Left renal cortex interstitium (tissue), 4 donors: ENCODE results near the gene CTDSPL. TPM values are rescaled to one million over a fixed set of nuclear protein-coding genes. Genes with fewer than 3 reads are reported as not detected.
"Not testable (repeated sequence)": the region's sequence is repeated elsewhere in the genome, so short reads cannot be mapped to it uniquely, and the experiment has no call there.

Source experiments
- DNase-seq, 4 donors: peaks; one replicate each; pipeline ENCODE4 v3.0.0-alpha.2; 2013; ENCODE audit warnings: low read depth in 4 of 4, low spot score in 2 of 4, missing footprints in 1 of 4
- polyA plus RNA-seq, 4 donors: library from polyadenylated mRNA; unstranded; fragments of 120-200 nt; gene quantifications; one replicate each; pipeline ENCODE4 v1.2.1, GENCODE V29; 2013; ENCODE audit not compliant: insufficient read length in 4 of 4

Gene CTDSPL, protein sequence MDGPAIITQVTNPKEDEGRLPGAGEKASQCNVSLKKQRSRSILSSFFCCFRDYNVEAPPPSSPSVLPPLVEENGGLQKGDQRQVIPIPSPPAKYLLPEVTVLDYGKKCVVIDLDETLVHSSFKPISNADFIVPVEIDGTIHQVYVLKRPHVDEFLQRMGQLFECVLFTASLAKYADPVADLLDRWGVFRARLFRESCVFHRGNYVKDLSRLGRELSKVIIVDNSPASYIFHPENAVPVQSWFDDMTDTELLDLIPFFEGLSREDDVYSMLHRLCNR
- 100 to 1,000 TPM; 100 to 107 (median 105) TPM for polyA plus RNA-seq

DNA sequence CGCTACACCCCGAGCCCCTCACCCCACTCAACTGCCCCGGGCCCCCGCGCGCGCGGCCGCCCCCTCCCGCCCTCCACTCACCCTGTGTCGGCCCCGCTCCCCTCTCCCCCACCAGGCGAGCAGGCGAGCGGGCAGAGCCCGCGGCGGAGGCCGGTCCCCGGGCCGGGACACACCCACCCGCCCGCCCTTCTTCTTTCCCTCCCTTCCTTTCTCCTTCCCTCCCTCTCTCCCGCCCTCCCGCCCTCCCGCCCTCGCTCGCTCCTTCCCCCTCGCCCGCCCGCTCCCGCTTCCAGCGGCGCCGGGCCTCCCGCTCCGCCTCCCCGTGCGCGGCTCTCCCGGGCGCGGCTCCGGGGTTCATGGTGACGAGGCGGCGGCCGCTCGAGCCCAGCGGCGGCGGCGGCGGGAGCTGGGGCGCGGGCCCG is at the start of gene CTDSPL:
Gene CTDSPL, plus strand, starts transcription at position 261 of the 422 bp plus-strand sequence. CDS start 320 bp downstream, outside the sequence.
- DNase-seq: peak in 1 of 4 donors; percentile 22

DNA sequence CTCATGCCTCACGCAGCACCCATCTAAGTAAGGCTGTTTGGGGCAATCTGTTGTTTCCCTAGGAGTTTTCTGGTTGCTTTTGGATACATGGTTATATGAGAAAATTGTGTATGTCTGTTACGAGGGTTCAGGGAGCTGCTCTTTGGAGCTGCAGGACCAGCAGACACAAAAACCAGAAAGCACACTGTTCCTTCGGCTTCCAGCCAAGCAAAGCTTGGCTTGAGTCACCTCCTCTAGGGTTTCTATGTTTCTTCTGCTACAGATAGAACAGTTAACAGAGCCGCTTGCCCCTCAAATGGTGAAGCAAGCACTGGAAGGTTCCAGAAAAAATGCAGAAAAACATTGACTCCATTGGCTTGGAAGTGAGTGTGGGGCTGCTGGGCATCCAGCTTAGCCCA is 49.2 kb upstream of the CTDSPL start:
- no peak for DNase-seq

DNA sequence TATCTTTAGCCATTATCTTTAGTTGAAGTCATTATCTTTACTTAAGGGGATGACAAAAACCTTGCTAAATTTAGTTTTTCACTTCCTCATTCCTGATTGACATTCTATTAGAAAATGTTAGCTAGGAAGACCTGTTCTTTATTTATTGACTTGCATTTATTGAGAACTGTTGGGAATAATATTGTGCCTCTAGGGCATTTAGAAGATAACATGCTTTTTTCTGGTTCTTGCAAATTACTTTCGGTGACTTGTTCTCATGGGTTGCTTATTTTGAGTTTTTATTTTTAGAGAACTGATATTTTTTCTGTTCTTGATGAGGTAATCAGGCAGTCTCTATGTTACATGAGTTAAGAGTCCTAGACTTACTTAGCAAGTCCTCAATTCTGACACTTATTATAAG is 48.3 kb upstream of the CTDSPL start:
- DNase-seq: no peak

DNA sequence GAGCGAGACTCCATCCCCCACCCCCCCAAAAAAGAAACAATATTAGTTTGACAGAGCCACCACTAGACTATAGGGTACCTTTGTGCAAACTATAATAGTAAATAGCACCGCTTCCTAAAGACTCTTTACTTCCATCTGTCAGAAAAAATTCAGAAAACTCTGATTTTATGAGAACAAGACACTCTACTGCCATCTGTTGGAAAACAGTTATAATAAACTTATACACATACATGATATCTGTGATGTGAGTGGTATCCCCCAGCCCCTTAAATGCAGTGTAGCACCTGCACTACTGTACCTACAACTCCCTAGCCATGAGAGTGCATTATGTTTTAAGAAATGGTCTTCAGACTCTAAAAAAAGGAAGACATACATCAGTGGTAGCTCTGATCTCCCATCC is 47.1 kb upstream of the CTDSPL start:
- DNase-seq: no peak

DNA sequence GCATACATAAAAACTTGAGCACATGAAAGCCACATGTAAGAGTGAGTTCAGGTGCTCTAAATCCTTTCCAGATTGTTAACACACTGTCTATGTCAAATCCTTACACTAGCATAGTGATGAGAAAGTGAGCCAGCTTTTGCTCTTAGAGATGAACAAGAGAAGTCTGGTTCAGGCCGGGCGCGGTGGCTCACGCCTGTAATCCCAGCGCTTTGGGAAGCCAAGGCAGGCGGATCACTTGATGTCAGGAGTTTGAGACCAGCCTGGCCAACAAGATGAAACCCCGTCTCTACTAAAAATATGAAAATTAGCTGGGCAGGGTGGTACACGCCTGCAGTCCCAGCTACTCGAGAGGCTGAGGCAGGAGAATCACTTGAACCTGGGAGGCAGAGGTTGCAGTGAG is 46.5 kb upstream of the CTDSPL start:
- DNase-seq: not testable (repeated sequence)

DNA sequence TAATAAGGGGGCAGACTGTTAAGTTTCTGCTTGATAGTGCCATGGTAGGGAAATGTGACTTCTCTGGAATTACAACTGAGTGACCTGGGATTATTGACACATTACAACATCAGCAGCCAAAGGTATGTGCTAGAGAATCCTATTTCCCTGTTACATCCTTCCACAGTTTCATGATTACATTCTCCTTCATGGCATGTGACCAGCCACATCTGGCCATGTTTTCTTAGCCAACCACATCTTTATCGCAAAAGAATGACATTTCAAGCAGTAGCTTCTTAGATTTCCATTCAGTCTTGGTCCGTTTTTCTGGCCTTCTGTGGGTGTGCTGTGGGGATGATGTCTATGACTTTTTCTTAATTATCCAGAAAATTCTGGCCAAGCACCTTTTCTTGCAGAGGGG is 45.4 kb upstream of the CTDSPL start:
- no peak for DNase-seq

DNA sequence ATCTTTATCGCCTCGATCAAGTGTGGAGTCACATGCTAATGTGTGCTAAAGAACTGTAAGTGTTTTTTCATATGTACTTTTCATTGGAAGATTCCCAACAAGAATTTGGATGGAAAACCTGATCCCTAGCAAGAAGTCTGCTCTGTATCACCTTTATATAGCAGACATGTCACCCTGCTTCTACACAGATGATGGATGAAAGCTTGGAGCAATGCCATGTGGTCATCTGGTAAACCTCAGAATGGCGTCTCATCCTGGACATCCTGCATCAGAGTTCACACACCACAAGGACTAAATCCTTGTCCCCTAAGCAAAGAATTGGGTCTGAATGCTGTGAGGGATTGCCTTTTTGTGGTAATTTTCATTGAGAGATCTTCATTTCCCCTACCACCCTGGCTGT is 42.1 kb upstream of the CTDSPL start:
- DNase-seq: no peak

DNA sequence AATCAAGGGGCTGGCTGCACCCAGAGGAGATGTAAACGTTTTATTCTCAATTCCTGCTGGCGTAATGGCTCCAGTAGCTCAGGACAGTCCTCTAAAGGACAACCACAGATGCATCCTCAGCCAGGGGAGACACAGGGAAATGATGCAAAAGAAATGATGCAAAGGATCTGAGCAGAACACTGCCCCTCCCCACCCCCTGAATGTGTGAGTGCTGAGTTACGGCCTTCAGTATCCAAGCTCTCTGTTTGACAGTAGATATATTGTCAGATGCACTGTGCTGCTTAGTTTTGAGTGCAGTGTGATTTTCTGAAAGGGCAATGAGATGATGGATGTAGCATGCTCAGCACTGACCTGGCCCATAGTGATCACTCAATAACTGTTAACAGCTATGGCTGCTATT is 41.4 kb upstream of the CTDSPL start:
- DNase-seq: no peak

DNA sequence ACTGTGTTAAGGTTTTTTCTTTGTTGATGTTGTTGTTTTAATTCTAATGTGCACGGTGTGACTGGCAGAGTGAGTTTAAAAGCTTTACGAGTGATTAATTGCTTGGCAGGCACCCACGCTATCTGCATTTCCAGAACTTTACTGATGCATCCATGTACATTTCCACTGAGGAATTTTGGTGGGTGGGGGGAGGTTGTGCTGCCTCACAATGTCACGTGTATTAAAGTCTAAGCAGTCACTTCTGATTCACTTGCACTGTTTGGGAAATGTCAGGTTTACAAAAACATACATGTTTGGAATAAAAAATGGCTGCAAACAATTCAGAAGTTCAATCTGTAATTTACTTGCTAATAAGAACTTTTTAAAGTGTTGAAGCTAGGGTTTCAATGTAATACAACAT is 38.5 kb upstream of the CTDSPL start:
- DNase-seq: no peak

DNA sequence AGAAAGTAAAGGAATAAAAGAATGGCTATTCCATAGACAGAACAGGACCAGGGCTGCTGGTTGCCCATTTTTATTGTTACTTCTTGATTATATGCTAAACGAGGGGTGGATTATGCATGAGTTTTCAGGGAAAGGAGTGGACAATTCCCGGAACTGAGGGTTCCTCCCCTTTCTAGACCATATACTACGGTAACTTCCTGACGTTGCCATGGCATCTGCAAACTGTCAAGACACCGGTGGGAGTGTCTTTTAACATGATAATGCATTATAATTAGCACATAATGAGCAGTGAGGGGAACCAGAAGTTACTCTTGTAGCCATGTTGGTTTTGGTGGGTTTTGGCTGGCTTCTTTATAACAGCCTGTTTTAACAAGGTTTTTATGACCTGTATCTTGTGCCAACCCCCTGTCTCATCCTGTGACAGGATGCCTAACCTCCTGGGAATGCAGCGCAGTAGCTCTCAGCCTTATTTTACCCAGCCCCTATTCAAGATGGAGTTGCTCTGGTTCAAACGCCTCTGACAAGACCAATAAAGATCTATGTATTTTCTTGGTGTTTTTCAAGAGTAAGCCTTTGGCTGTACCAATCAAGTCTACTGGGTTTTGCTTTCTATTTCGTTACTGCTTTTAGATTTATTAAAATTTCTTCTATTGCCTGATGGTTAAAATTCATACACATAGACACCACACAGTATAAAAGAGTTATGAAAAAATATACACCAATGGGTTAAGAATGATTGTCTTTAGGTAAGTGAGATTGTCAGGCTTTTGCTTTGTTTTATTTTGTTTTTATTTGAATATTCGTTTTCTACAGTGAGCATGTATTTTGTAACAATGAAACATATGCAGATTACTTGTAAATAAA is 37.4 kb upstream of the CTDSPL start:
- DNase-seq: no peak

DNA sequence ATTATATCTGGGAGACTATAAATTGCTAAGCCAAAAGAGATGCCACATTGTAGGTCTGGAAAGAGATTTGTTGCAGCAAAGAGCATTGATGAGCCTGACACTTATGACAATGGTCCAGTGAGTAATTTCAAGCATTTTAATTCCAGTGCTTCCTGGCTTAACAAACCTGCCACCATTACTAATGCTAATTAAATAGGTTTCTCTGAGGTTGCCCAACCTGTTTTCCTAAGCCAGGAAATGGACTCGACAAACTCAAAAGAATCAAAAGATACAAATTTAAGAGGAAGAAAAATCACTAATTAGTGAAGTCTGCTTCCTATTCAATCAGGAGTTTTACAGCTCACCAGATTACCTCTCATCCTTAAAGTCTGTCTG is 36.7 kb upstream of the CTDSPL start:
- no peak for DNase-seq

DNA sequence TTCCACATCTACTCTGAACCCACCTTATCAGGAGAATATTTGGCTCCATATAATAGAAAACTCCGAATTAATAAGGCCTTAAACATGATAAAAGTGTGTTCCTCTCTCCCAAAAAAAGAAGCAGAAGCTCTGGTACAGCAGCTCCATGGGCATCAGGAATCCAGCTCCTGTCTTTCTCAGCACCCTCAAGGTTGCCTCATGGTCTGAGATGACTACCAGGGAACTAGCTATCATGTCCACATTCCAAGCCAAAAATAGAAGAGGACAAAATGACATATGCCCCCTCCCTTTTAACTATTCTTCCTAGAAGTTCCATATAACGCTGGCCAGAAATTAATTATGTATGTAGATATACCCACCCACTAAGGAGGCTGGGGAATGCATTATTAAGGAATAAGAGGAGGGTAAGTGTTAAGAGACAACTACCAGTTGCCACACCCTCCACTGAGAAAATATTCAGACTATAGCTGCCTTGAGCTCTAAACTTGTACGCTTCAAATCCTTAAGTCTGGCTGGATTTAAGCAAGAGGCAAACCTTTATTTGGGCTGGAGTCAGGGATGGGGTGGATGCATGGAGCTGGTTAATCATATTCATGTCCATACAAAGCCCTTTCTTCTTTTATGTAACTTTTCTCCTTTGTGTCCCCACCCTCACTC is 35.8 kb upstream of the CTDSPL start:
- DNase-seq: no peak

DNA sequence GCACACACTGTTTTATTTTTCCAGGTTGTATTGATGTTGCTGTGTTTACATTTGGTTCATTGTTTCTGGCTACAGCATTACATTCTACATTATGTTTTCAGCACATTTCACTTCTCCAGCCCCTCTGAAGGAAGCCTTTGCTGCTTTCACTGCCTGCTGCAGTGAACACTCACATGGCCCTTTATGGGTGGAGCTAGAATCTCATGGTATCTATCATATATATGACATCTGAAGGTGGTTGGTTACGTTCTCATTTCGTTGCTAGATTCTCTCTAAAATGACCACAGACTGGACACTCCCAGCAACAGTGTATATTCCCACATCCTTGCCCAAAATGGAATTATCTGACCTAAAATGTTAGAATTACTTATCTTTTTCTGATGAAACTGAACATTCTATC is 35.2 kb upstream of the CTDSPL start:
- DNase-seq: no peak

DNA sequence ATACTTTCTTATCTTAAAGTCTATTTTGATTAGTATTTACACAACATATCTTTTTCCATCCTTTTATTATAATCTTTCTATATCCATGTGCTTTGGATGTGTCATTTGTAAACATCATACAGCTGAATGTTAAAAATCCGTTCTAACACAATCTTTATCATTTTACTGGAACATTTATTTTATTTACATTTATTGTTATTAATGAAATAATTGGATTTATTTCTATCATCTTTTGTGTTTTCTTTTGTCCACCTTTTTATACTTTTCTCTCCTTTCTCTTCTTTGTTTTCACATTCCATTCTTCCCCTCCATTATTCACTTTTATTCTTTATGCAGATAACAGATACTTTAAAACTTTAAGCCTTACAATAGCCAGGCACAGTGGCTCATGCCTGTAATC is 34.7 kb upstream of the CTDSPL start:
- no peak for DNase-seq

DNA sequence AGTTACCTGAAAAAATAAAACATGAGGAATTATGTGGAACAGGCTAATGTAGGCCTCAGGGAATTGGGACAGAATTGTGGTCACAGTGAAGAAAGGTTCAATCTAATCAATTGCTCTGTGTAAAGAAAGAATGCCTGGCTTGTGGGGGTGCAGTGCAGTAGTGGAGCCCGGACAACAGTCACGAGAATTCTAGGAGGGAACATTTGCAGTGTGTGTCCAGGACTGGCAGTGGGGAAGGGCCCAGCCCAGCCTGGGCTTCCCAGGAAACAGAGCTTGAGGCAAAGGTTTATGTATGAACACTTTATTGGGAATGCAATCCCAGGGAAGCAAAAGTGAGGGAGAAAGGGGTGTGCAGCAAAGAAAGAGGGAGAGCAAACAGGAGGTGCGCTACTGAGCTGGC is 29.2 kb upstream of the CTDSPL start:
- no peak for DNase-seq

DNA sequence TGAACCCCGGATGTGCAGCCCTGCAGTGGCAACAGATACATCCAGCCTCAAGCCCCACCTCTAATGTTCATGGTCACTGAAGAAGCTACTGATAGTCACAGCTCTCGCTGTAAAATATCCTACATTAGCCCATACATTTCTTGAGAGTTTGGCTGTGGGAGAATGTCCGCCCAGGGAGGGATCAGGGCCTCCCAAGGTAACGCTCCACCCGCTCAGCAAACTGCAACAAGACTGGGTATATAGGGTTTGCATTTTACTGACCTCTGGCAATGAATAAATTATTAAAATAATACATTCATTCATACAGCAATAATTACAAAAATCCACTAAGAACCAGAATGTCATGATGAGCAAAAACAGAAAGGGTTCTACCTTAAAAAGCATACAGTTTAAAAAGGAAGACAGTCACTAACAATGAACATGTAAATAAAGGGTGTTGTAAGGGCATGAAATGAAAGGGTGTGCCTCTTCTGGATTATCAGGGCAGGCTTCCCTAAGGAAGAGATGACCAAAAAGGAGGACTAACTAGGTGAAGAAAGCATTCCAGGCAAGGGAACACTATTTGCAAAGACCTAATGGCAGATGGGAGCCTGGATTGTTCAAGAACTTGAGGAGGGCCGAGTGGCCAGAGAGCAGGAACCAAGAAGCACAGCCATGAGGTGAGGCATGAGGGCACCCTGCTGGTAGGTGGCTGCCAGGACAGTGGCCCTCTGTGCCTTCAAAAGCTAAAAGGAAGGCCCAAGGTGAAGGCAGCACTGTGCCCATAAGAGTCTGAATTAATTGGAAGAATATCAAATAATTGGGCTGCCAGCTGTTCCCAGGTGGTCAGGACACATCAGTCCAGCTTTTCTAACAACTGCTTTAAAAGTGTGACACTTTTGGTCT is 28.1 kb upstream of the CTDSPL start:
- no peak for DNase-seq

DNA sequence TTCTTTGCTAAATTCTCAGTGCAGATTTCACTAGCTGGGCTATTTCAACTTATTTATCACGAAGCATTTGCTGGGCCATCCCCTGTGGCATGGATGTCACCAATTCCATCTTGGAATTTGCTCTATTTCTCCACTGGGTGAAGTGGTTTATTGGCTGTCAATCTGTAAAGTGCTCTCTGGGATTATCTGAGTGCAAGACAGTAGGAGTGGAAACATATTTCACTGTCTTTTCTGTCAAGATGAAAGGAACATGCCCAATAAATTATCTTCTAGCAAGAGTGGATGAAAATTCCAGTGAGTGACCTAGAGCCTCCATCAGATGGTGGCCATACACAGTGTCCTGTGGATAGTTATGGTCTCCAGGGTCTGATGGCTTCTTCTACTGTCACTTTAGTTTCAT is 25.1 kb upstream of the CTDSPL start:
- DNase-seq: no peak

DNA sequence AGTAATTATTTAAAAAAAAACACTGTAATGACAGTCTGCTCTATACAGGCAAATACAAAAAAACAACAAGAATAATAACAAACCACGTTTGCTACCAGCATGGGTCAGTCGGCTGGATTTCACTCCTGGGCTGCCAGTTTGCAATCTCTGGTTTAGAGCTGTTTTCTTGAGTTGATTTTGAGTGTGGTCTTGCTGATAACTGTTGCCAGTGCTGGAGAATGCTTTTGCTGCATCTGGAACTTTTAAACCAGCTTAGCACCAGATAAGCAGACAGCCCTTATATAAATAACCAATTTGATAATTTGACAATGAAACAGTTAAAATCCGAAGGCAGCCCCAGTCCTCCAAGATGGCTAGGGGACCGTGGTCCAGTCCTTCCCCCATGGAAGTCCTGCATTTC is 14.0 kb upstream of the CTDSPL start:
- no peak for DNase-seq

DNA sequence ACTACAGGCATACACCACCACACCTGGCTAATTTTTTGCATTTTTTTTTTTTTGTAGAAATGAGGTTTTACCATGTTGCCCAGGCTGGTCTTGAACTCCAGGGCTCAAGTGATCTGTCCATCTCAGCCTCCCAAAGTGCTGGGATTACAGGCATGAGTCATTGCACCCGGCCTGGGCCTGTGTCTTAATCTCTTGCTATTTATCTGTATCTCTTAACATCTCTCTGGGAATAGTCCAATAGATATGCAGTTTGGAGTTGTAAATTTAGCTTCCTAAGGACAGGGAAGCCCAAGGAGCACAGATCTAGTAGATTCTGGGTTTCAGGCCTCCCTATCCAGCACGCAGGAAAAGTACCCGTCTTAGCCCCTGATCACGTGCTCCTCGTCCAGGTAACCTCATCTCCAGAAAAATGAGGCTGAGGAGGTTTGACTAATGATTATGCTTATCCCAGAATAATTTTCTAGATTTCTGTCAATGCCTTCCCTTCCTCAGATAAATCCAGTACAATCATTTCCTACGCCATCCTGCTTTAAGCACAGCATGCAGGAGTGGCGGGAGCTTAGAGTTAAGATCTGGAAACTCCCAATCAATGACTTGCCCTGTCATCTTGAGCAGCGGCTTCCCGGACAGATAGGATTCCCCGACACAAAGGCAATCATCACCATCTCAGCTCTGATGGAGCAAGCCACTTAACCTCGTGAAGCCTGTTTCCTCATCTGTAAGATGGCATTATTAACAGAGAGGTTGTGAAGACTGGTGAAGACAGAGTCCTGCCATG is 12.3 kb upstream of the CTDSPL start:
- no peak for DNase-seq

DNA sequence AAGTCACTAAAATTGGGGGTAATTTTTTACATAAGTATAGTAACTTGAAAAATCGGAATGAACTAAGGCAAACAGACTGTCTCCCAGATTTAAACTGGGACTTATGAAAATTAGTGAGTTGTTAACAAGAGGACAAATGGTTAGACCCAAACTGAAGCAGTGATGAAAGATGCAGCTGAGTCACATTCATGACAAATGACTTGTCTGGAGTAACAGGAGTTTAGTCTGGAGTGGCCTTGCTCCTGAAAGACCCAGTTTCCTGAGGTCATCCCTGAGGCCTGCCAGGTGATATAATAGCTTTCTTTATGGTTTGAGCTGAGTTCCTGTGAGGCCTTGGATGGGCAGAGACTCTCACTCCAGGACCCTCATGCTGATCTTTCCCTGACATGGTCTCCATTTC is 9.6 kb upstream of the CTDSPL start:
- DNase-seq: no peak
